ENCODE results near the gene EEA1. TPM values are rescaled to one million over a fixed set of nuclear protein-coding genes. Genes with fewer than 3 reads are reported as not detected.
A peak's percentile ranks its signal among the peaks of the same experiment; 100 is the strongest.

EEA1 gene
- total and polyA plus RNA-seq, 11 donors = 5.1 to 45.5 (median 28.5) TPM

GRCh38 chr12:92764831-92765230 lies 164.3 kb downstream of the EEA1 start:
- H3K4me1 ChIP-seq = peaks cover 2 to 18% (median 10%) of the 10 kb centered on the region in 12 donors
- 52 to 70% (median 67%) methylated on average over 5 of the region's 5 CpGs for WGBS, 4 donors
- no peak overlapping the region for H3K4me3 ChIP-seq
- intact Hi-C loops (cut with DNase I) = loop anchor here in 1 of 10 donors (10.0 kb wide), 1 partner anchor 890 kb away; no protein-coding TSS in a partner anchor
- no peaks in the 10 kb centered on the region for H3K27me3 ChIP-seq
- peaks cover 0 to 17% (median 0%) of the 10 kb centered on the region in 12 donors for H3K9me3 ChIP-seq
- H3K36me3 ChIP-seq = no peaks in the 10 kb centered on the region
- H3K27ac ChIP-seq = peak overlapping the region in 2 of 12 donors; percentile 11 to 14
- TF ChIP-seq POLR2A (IDR thresholded peaks at IDR 0.05) (no peak), CTCF (IDR thresholded peaks at IDR 0.05) (no peak)
- peak in 3 of 4 donors; percentile 60 to 87 (median 87) for ATAC-seq
- peak in 3 of 5 donors; percentile 57 to 71 (median 64) for DNase-seq

- intact Hi-C loops (cut with DNase I) = loop anchor here in 1 of 10 donors (10.0 kb wide), 1 partner anchor 888 kb away; no protein-coding TSS in a partner anchor
- Histone ChIP-seq H3K27me3 (no peaks in the 10 kb centered on the region), H3K4me3 (no peak overlapping the region), H3K4me1 (peaks cover 0 to under 1% (median 0%) of the 10 kb centered on the region in 12 donors), H3K27ac (no peak overlapping the region), H3K36me3 (no peaks in the 10 kb centered on the region), H3K9me3 (peaks cover 0 to 17% (median 0%) of the 10 kb centered on the region in 12 donors)
- WGBS, 4 donors = 94 to 98% (median 98%) methylated on average over 5 of the region's 5 CpGs
- DNase-seq (no peak), ATAC-seq (no peak)
- TF ChIP-seq CTCF (IDR thresholded peaks at IDR 0.05) = no peak
- TF ChIP-seq POLR2A (IDR thresholded peaks at IDR 0.05) = no peak
Observed at GRCh38 chr12:92762773-92763172, 166.3 kb downstream of the EEA1 start.

GRCh38 chr12:92759634-92760268 lies 169.3 kb downstream of the EEA1 start:
- WGBS, 4 donors = 79 to 86% (median 84%) methylated on average over 3 of the region's 3 CpGs
- TF ChIP-seq CTCF (IDR thresholded peaks at IDR 0.05) = no peak
- no peaks in the 10 kb centered on the region for H3K27me3 ChIP-seq
- H3K9me3 ChIP-seq = peaks cover 0 to 17% (median 0%) of the 10 kb centered on the region in 12 donors
- H3K4me1 ChIP-seq = peaks cover 0 to 19% (median 0%) of the 10 kb centered on the region in 12 donors
- H3K36me3 ChIP-seq = no peaks in the 10 kb centered on the region
- H3K4me3 ChIP-seq = no peak overlapping the region
- ATAC-seq (peak in 2 of 4 donors; percentile 71 to 78), DNase-seq (no peak)
- intact Hi-C loops (cut with DNase I) = loop anchor here in 1 of 10 donors (10.0 kb wide), 1 partner anchor 885 kb away; no protein-coding TSS in a partner anchor
- H3K27ac ChIP-seq = no peak overlapping the region

- TF ChIP-seq CTCF (IDR thresholded peaks at IDR 0.05) (no peak), POLR2A (IDR thresholded peaks at IDR 0.05) (no peak)
- DNase-seq (no peak), ATAC-seq (peak in 1 of 4 donors; percentile 24)
- Histone ChIP-seq H3K36me3 (no peaks in the 10 kb centered on the region), H3K4me1 (peaks cover 0 to 31% (median 1%) of the 10 kb centered on the region in 12 donors), H3K27ac (peak overlapping the region in 5 of 12 donors; percentile 15 to 33 (median 29)), H3K27me3 (no peaks in the 10 kb centered on the region), H3K9me3 (peaks cover 0 to 17% (median 0%) of the 10 kb centered on the region in 12 donors), H3K4me3 (no peak overlapping the region)
- intact Hi-C loops (cut with DNase I) = no loop called here
- WGBS, 4 donors = 57 to 79% (median 75%) methylated on average over 5 of the region's 5 CpGs
Observed at GRCh38 chr12:92757597-92758121, 171.4 kb downstream of the EEA1 start.
